GM21381 (cell line): Measurements from ENCODE around the gene ASCC2.
"Not testable (repeated sequence)": the region's sequence is repeated elsewhere in the genome, so short reads cannot be mapped to it uniquely, and the experiment has no call there.

ENCODE experiments used
- ATAC-seq: cut with Tn5 transposase; IDR thresholded peaks from one replicate; pipeline ENCODE4 v1.9.1; 2021; ENCODE audit warnings: mild to moderate bottlenecking, moderate library complexity; ENCODE audit not compliant: unreplicated experiment

The ASCC2 gene

GRCh38 chr22:29758068-29758622 lies 79.9 kb downstream of the ASCC2 start:
- ATAC-seq, result no peak

GRCh38 chr22:29757096-29757495 lies 81.0 kb downstream of the ASCC2 start:
- ATAC-seq, result no peak

- ATAC-seq, result no peak
Measured at GRCh38 chr22:29756341-29756740, 81.7 kb downstream of the ASCC2 start.

GRCh38 chr22:29755889-29756288 lies 82.2 kb downstream of the ASCC2 start:
- no peak for ATAC-seq

GRCh38 chr22:29754658-29755395 lies 83.2 kb downstream of the ASCC2 start:
- ATAC-seq, result not testable (repeated sequence)

GRCh38 chr22:29753808-29754657 lies 84.0 kb downstream of the ASCC2 start:
- ATAC-seq, result no peak

- no peak for ATAC-seq
Measured at GRCh38 chr22:29751669-29752068, 86.4 kb downstream of the ASCC2 start.

GRCh38 chr22:29750559-29751538 lies 87.2 kb downstream of the ASCC2 start:
- no peak for ATAC-seq

GRCh38 chr22:29750029-29750428 lies 88.0 kb downstream of the ASCC2 start:
- no peak for ATAC-seq

GRCh38 chr22:29748248-29748893 lies 89.7 kb downstream of the ASCC2 start:
- ATAC-seq, result no peak

GRCh38 chr22:29747832-29748231 lies 90.2 kb downstream of the ASCC2 start:
- no peak for ATAC-seq

GRCh38 chr22:29744902-29745301 lies 93.2 kb downstream of the ASCC2 start:
- no peak for ATAC-seq

GRCh38 chr22:29742326-29742725 lies 95.7 kb downstream of the ASCC2 start:
- no peak for ATAC-seq

GRCh38 chr22:29741926-29742325 lies 96.1 kb downstream of the ASCC2 start:
- no peak for ATAC-seq

GRCh38 chr22:29740216-29740615 lies 97.9 kb downstream of the ASCC2 start:
- no peak for ATAC-seq

- no peak for ATAC-seq
Measured at GRCh38 chr22:29739346-29739875, 98.7 kb downstream of the ASCC2 start.
